Measurements from ENCODE around the gene PPM1J. TPM values are rescaled to one million over a fixed set of nuclear protein-coding genes. Genes with fewer than 3 reads are reported as not detected.
A peak's percentile ranks its signal among the peaks of the same experiment; 100 is the strongest.

The PPM1J gene
- total RNA-seq, 1 experiment from 2014 or later = 19.3 TPM

- Mint-ChIP-seq H3K4me3 (peak overlapping the region; percentile 57), H3K27ac (no peak overlapping the region), H3K9me3 (no peaks in the 10 kb centered on the region), H3K27me3 (ENCODE audit: low read depth) (peaks cover 81% of the 10 kb centered on the region), H3K36me3 (no peaks in the 10 kb centered on the region), H3K4me1 (peaks cover 8% of the 10 kb centered on the region)
- POLR2A ChIA-PET = interaction anchor here (0.6 kb wide), 1 partner anchor 54 kb away, joined by 3 read pairs; no protein-coding TSS in a partner anchor
- CTCF ChIA-PET = interaction anchor here (1.0 to 3.7 kb wide), 14 partner anchors 10 to 137 kb away, joined by 3 to 34 read pairs (median 6); partner anchors contain the start of gene PPM1J
- ATAC-seq (peak; percentile 65), DNase-seq (ENCODE audit: low spot score) (peak; percentile 59)
- TF ChIP-seq, protein P1, sequence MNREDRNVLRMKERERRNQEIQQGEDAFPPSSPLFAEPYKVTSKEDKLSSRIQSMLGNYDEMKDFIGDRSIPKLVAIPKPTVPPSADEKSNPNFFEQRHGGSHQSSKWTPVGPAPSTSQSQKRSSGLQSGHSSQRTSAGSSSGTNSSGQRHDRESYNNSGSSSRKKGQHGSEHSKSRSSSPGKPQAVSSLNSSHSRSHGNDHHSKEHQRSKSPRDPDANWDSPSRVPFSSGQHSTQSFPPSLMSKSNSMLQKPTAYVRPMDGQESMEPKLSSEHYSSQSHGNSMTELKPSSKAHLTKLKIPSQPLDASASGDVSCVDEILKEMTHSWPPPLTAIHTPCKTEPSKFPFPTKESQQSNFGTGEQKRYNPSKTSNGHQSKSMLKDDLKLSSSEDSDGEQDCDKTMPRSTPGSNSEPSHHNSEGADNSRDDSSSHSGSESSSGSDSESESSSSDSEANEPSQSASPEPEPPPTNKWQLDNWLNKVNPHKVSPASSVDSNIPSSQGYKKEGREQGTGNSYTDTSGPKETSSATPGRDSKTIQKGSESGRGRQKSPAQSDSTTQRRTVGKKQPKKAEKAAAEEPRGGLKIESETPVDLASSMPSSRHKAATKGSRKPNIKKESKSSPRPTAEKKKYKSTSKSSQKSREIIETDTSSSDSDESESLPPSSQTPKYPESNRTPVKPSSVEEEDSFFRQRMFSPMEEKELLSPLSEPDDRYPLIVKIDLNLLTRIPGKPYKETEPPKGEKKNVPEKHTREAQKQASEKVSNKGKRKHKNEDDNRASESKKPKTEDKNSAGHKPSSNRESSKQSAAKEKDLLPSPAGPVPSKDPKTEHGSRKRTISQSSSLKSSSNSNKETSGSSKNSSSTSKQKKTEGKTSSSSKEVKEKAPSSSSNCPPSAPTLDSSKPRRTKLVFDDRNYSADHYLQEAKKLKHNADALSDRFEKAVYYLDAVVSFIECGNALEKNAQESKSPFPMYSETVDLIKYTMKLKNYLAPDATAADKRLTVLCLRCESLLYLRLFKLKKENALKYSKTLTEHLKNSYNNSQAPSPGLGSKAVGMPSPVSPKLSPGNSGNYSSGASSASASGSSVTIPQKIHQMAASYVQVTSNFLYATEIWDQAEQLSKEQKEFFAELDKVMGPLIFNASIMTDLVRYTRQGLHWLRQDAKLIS (CRISPR knock-in tag; IDR thresholded peaks at IDR 0.05; ENCODE audit: borderline replicate concordance) = no peak
- TF ChIP-seq, protein P2, sequence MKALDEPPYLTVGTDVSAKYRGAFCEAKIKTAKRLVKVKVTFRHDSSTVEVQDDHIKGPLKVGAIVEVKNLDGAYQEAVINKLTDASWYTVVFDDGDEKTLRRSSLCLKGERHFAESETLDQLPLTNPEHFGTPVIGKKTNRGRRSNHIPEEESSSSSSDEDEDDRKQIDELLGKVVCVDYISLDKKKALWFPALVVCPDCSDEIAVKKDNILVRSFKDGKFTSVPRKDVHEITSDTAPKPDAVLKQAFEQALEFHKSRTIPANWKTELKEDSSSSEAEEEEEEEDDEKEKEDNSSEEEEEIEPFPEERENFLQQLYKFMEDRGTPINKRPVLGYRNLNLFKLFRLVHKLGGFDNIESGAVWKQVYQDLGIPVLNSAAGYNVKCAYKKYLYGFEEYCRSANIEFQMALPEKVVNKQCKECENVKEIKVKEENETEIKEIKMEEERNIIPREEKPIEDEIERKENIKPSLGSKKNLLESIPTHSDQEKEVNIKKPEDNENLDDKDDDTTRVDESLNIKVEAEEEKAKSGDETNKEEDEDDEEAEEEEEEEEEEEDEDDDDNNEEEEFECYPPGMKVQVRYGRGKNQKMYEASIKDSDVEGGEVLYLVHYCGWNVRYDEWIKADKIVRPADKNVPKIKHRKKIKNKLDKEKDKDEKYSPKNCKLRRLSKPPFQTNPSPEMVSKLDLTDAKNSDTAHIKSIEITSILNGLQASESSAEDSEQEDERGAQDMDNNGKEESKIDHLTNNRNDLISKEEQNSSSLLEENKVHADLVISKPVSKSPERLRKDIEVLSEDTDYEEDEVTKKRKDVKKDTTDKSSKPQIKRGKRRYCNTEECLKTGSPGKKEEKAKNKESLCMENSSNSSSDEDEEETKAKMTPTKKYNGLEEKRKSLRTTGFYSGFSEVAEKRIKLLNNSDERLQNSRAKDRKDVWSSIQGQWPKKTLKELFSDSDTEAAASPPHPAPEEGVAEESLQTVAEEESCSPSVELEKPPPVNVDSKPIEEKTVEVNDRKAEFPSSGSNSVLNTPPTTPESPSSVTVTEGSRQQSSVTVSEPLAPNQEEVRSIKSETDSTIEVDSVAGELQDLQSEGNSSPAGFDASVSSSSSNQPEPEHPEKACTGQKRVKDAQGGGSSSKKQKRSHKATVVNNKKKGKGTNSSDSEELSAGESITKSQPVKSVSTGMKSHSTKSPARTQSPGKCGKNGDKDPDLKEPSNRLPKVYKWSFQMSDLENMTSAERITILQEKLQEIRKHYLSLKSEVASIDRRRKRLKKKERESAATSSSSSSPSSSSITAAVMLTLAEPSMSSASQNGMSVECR (CRISPR knock-in tag; IDR thresholded peaks at IDR 0.05; ENCODE audit: borderline replicate concordance) = 0 out of 2 replicates have a peak, but pooled peaks have one; percentile 37
Measured at GRCh38 chr1:112743174-112744008, 28.3 kb upstream of the PPM1J start.

- Mint-ChIP-seq H3K4me1 (peaks cover 6% of the 10 kb centered on the region; the same call in 1 of the 2 replicates), H3K27me3 (ENCODE audit: low read depth) (peaks cover 45% of the 10 kb centered on the region), H3K4me3 (no peak overlapping the region)
Measured at GRCh38 chr1:112737573-112737972, 22.4 kb upstream of the PPM1J start.

GRCh38 chr1:112735752-112736151 is 20.6 kb upstream of the PPM1J start:
- H3K4me1 Mint-ChIP-seq = 0 out of 2 replicates have a peak, but pooled peaks cover 3% of the 10 kb centered on the region
- H3K36me3 Mint-ChIP-seq = no peaks in the 10 kb centered on the region
- CTCF ChIA-PET = interaction anchor here (0.6 kb wide), 1 partner anchor 69 kb away, joined by 3 read pairs; no protein-coding TSS in a partner anchor
- H3K4me3 Mint-ChIP-seq = no peak overlapping the region
- ATAC-seq (no peak), DNase-seq (ENCODE audit: low spot score) (no peak)
- H3K9me3 Mint-ChIP-seq = no peaks in the 10 kb centered on the region
- TF ChIP-seq ERG (CRISPR knock-in tag; IDR thresholded peaks at IDR 0.05) (no peak), FOXJ3 (CRISPR knock-in tag; IDR thresholded peaks at IDR 0.05; ENCODE audit: borderline replicate concordance) (no peak), CREM (CRISPR knock-in tag; IDR thresholded peaks at IDR 0.05) (no peak)
- TF ChIP-seq, protein P3, sequence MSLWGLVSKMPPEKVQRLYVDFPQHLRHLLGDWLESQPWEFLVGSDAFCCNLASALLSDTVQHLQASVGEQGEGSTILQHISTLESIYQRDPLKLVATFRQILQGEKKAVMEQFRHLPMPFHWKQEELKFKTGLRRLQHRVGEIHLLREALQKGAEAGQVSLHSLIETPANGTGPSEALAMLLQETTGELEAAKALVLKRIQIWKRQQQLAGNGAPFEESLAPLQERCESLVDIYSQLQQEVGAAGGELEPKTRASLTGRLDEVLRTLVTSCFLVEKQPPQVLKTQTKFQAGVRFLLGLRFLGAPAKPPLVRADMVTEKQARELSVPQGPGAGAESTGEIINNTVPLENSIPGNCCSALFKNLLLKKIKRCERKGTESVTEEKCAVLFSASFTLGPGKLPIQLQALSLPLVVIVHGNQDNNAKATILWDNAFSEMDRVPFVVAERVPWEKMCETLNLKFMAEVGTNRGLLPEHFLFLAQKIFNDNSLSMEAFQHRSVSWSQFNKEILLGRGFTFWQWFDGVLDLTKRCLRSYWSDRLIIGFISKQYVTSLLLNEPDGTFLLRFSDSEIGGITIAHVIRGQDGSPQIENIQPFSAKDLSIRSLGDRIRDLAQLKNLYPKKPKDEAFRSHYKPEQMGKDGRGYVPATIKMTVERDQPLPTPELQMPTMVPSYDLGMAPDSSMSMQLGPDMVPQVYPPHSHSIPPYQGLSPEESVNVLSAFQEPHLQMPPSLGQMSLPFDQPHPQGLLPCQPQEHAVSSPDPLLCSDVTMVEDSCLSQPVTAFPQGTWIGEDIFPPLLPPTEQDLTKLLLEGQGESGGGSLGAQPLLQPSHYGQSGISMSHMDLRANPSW (CRISPR knock-in tag; conservative IDR thresholded peaks at IDR 0.05; ENCODE audit: low read depth) = no peak
- TF ChIP-seq, protein P4, sequence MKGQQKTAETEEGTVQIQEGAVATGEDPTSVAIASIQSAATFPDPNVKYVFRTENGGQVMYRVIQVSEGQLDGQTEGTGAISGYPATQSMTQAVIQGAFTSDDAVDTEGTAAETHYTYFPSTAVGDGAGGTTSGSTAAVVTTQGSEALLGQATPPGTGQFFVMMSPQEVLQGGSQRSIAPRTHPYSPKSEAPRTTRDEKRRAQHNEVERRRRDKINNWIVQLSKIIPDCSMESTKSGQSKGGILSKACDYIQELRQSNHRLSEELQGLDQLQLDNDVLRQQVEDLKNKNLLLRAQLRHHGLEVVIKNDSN (CRISPR knock-in tag; IDR thresholded peaks at IDR 0.05) = no peak
- no peak overlapping the region for H3K27ac Mint-ChIP-seq
- POLR2A ChIA-PET = no interaction called here
- H3K27me3 Mint-ChIP-seq (ENCODE audit: low read depth) = peaks cover 27% of the 10 kb centered on the region

More at GRCh38 chr1:112737573-112737972, 22.4 kb upstream of the PPM1J start:
- POLR2A ChIA-PET = no interaction called here
- CTCF ChIA-PET = no interaction called here
- no peaks in the 10 kb centered on the region for H3K36me3 Mint-ChIP-seq
- H3K27ac Mint-ChIP-seq = no peak overlapping the region
- DNase-seq (ENCODE audit: low spot score) (no peak), ATAC-seq (0 out of 2 replicates have a peak, but pooled peaks have one; percentile 22)
- no peaks in the 10 kb centered on the region for H3K9me3 Mint-ChIP-seq
- TF ChIP-seq ZNF219 (CRISPR knock-in tag; IDR thresholded peaks at IDR 0.05; ENCODE audit: borderline replicate concordance) (no peak), SOX15 (CRISPR knock-in tag; IDR thresholded peaks at IDR 0.05) (no peak)
